ENCODE data around the gene RARB. TPM values are rescaled to one million over a fixed set of nuclear protein-coding genes. Genes with fewer than 3 reads are reported as not detected.
A peak's percentile ranks its signal among the peaks of the same experiment; 100 is the strongest.

RARB gene
- total and polyA plus RNA-seq, 2 donors (not counting 1 experiment from before 2014, with no cell fraction given): 9.4 to 13.3 TPM

GRCh38 chr3:25555695-25556437, 127.8 kb downstream of the RARB start:
- no peaks in the 10 kb centered on the region for H3K4me1 ChIP-seq (ENCODE audit: control insufficient read depth, extremely low read depth, insufficient read depth, low read length)
- no peaks in the 10 kb centered on the region for H3K9me3 ChIP-seq (ENCODE audit: control insufficient read depth, insufficient read depth, low read depth, low read length)
- no peak overlapping the region for H2AFZ ChIP-seq (ENCODE audit: low read length)
- no peak overlapping the region for H3K27ac ChIP-seq (ENCODE audit: insufficient read depth, low read length)
- H3K27me3 ChIP-seq (ENCODE audit: control insufficient read depth, insufficient read depth, low read length): no peaks in the 10 kb centered on the region
- no peak overlapping the region for H3K9ac ChIP-seq (ENCODE audit: insufficient read depth, low read length)
- no peaks in the 10 kb centered on the region for H4K20me1 ChIP-seq (ENCODE audit: control insufficient read depth, extremely low read depth, insufficient read depth, low read length)
- H3K79me2 ChIP-seq (ENCODE audit: control insufficient read depth, insufficient read depth, low read length): no peaks in the 10 kb centered on the region
- H3K4me2 ChIP-seq (ENCODE audit: extremely low read depth, insufficient read depth, low read length): no peak overlapping the region
- no peaks in the 10 kb centered on the region for H3K36me3 ChIP-seq (ENCODE audit: control insufficient read depth, insufficient read depth, low read length)
- peak in 1 of 2 donors; percentile 47 for DNase-seq (ENCODE audit: low read depth in 2 of 2)
- no peak overlapping the region for H3K4me3 ChIP-seq (replicated peaks in 1 of 4; ENCODE audit: control extremely low read depth in 1 of 4, insufficient read depth in 1 of 4, low read depth in 3 of 4, low read length in 4 of 4)
- TF ChIP-seq EZH2 (IDR thresholded peaks at IDR 0.05; ENCODE audit: low read length, missing control alignments): no peak
- no peak for TF ChIP-seq CTCF (conservative IDR thresholded peaks at IDR 0.05 in 1 of 2, IDR thresholded peaks at IDR 0.05 in 1 of 2; ENCODE audit: low read depth in 1 of 2, low read length in 2 of 2)

- no peak for DNase-seq (ENCODE audit: low read depth in 2 of 2)
- Histone ChIP-seq H3K9me3 (ENCODE audit: control insufficient read depth, insufficient read depth, low read depth, low read length) (no peaks in the 10 kb centered on the region), H3K27me3 (ENCODE audit: control insufficient read depth, insufficient read depth, low read length) (no peaks in the 10 kb centered on the region), H3K4me2 (ENCODE audit: extremely low read depth, insufficient read depth, low read length) (no peak overlapping the region), H3K27ac (ENCODE audit: insufficient read depth, low read length) (no peak overlapping the region), H4K20me1 (ENCODE audit: control insufficient read depth, extremely low read depth, insufficient read depth, low read length) (no peaks in the 10 kb centered on the region), H3K36me3 (ENCODE audit: control insufficient read depth, insufficient read depth, low read length) (no peaks in the 10 kb centered on the region), H3K4me3 (replicated peaks in 1 of 4; ENCODE audit: control extremely low read depth in 1 of 4, insufficient read depth in 1 of 4, low read depth in 3 of 4, low read length in 4 of 4) (no peak overlapping the region), H3K4me1 (ENCODE audit: control insufficient read depth, extremely low read depth, insufficient read depth, low read length) (no peaks in the 10 kb centered on the region), H2AFZ (ENCODE audit: low read length) (no peak overlapping the region), H3K79me2 (ENCODE audit: control insufficient read depth, insufficient read depth, low read length) (no peaks in the 10 kb centered on the region), H3K9ac (ENCODE audit: insufficient read depth, low read length) (no peak overlapping the region)
- TF ChIP-seq EZH2 (IDR thresholded peaks at IDR 0.05; ENCODE audit: low read length, missing control alignments): no peak
- TF ChIP-seq CTCF (conservative IDR thresholded peaks at IDR 0.05 in 1 of 2, IDR thresholded peaks at IDR 0.05 in 1 of 2; ENCODE audit: low read depth in 1 of 2, low read length in 2 of 2): no peak
Observed at GRCh38 chr3:25556447-25556846, 128.4 kb downstream of the RARB start.

GRCh38 chr3:25557694-25558093, 129.6 kb downstream of the RARB start:
- Histone ChIP-seq H2AFZ (ENCODE audit: low read length) (no peak overlapping the region), H4K20me1 (ENCODE audit: control insufficient read depth, extremely low read depth, insufficient read depth, low read length) (no peaks in the 10 kb centered on the region), H3K9ac (ENCODE audit: insufficient read depth, low read length) (no peak overlapping the region), H3K9me3 (ENCODE audit: control insufficient read depth, insufficient read depth, low read depth, low read length) (no peaks in the 10 kb centered on the region), H3K79me2 (ENCODE audit: control insufficient read depth, insufficient read depth, low read length) (no peaks in the 10 kb centered on the region), H3K27me3 (ENCODE audit: control insufficient read depth, insufficient read depth, low read length) (no peaks in the 10 kb centered on the region), H3K27ac (ENCODE audit: insufficient read depth, low read length) (no peak overlapping the region), H3K4me3 (replicated peaks in 1 of 4; ENCODE audit: control extremely low read depth in 1 of 4, insufficient read depth in 1 of 4, low read depth in 3 of 4, low read length in 4 of 4) (no peak overlapping the region), H3K4me2 (ENCODE audit: extremely low read depth, insufficient read depth, low read length) (no peak overlapping the region), H3K36me3 (ENCODE audit: control insufficient read depth, insufficient read depth, low read length) (no peaks in the 10 kb centered on the region), H3K4me1 (ENCODE audit: control insufficient read depth, extremely low read depth, insufficient read depth, low read length) (no peaks in the 10 kb centered on the region)
- peak; percentile 27 to 61 for DNase-seq (ENCODE audit: low read depth in 2 of 2)
- TF ChIP-seq CTCF (conservative IDR thresholded peaks at IDR 0.05 in 1 of 2, IDR thresholded peaks at IDR 0.05 in 1 of 2; ENCODE audit: low read depth in 1 of 2, low read length in 2 of 2) (no peak), EZH2 (IDR thresholded peaks at IDR 0.05; ENCODE audit: low read length, missing control alignments) (no peak)

All from fibroblast of lung (primary cell).